IMR-90 (cell line): ENCODE results near the gene PAK4. TPM values are rescaled to one million over a fixed set of nuclear protein-coding genes. Genes with fewer than 3 reads are reported as not detected.

ENCODE experiments used
- ATAC-seq: fragments of 200-7000 bp; cut with Tn5 transposase; 2 replicates; pipeline ENCODE4 v1.9.1; 2020; ENCODE audit warnings: low read depth, mild to moderate bottlenecking, moderate library complexity
- BruUV-seq: library from RNA; stranded (reverse); fragments of 400-500 nt; replicated peaks from 2 replicates; lab custom pipeline; 2021; lab: Mats Ljungman, UMichigan
- CTCF ChIA-PET: fragments of 300-600 bp; formaldehyde crosslinking; extraction: SDS; loops from one replicate; lab custom pipeline; 2021; ENCODE audit warnings: antibody characterized with exemption; lab: Yijun Ruan, JAX
- POLR2A ChIA-PET: fragments of 300-600 bp; sonication (Branson Sonifier 250); formaldehyde crosslinking; loops from one replicate; lab custom pipeline; 2022; ENCODE audit warnings: antibody characterized with exemption; ENCODE audit not compliant: unreplicated experiment; lab: Charles Lee
- DNase-seq: peaks from one replicate; pipeline ENCODE4 v3.0.0; 2013
- H2AFZ ChIP-seq: replicated peaks from 2 replicates; pipeline ENCODE3; 2013; ENCODE audit warnings: low read length, mild to moderate bottlenecking; ENCODE audit not compliant: poor library complexity
- H2AK5ac ChIP-seq: 2 replicates; pipeline ENCODE4 v1.6.1; 2013; ENCODE audit warnings: low read depth, low read length, inconsistent platforms
- H2AK9ac ChIP-seq: replicated peaks from 2 replicates; pipeline ENCODE3; 2013; ENCODE audit warnings: mild to moderate bottlenecking, low read depth, low read length, moderate library complexity; ENCODE audit not compliant: poor library complexity
- H2BK120ac ChIP-seq: 2 replicates; pipeline ENCODE4 v1.6.1; 2013; ENCODE audit warnings: low read depth, low read length, inconsistent platforms
- H2BK15ac ChIP-seq: 3 replicates; pipeline ENCODE4 v1.6.1; 2013; ENCODE audit warnings: low read depth, low read length, inconsistent platforms
- H2BK20ac ChIP-seq: 2 replicates; pipeline ENCODE4 v1.6.1; 2013; ENCODE audit warnings: low read depth, mild to moderate bottlenecking, inconsistent platforms, low read length, moderate library complexity
- H2BK5ac ChIP-seq: 2 replicates; pipeline ENCODE4 v1.6.1; 2013; ENCODE audit warnings: mild to moderate bottlenecking, low read depth, low read length, inconsistent platforms; ENCODE audit not compliant: poor library complexity, severe bottlenecking
- H3K14ac ChIP-seq: replicated peaks from 2 replicates; pipeline ENCODE4 v1.6.1; 2013; ENCODE audit warnings: low read depth, low read length, inconsistent platforms
- H3K18ac ChIP-seq: 2 replicates; pipeline ENCODE4 v1.6.1; 2013; ENCODE audit warnings: low read depth, low read length, control low read depth
- H3K23ac ChIP-seq: 2 replicates; pipeline ENCODE4 v1.6.1; 2013; ENCODE audit warnings: low read depth, low read length, inconsistent platforms
- H3K27ac ChIP-seq: 2 replicates; pipeline ENCODE4 v1.5.1; 2013; ENCODE audit warnings: mild to moderate bottlenecking, control low read depth, low read length; ENCODE audit not compliant: insufficient read depth
- H3K27me3 ChIP-seq: 2 replicates; pipeline ENCODE4 v1.6.1; 2013; ENCODE audit warnings: low read length; ENCODE audit not compliant: control insufficient read depth, insufficient read depth
- H3K36me3 ChIP-seq: 2 replicates; pipeline ENCODE4 v1.6.1; 2013; ENCODE audit warnings: low read length, mixed read lengths; ENCODE audit not compliant: control insufficient read depth, insufficient read depth
- H3K4ac ChIP-seq: 2 replicates; pipeline ENCODE4 v1.6.1; 2013; ENCODE audit warnings: low read depth, low read length, inconsistent platforms
- H3K4me1 ChIP-seq: 2 replicates; pipeline ENCODE4 v1.6.1; 2013; ENCODE audit warnings: low read length, mixed read lengths; ENCODE audit not compliant: control insufficient read depth, insufficient read depth
- H3K4me2 ChIP-seq: 2 replicates; pipeline ENCODE4 v1.6.1; 2013; ENCODE audit warnings: low read depth, mild to moderate bottlenecking, control low read depth, low read length, moderate library complexity
- H3K4me3 ChIP-seq: 2 replicates; pipeline ENCODE4 v1.5.1; 2013; ENCODE audit warnings: low read depth, mild to moderate bottlenecking, control low read depth, low read length, moderate library complexity; ENCODE audit not compliant: insufficient read depth
- H3K56ac ChIP-seq: 2 replicates; pipeline ENCODE4 v1.6.1; 2013; ENCODE audit warnings: low read length, inconsistent platforms; ENCODE audit not compliant: insufficient read depth; ENCODE audit errors: extremely low read depth
- H3K79me1 ChIP-seq, 2 experiments: 2 replicates each; pipeline ENCODE4 v1.6.1; 2013; ENCODE audit warnings: low read length in 2 of 2, inconsistent platforms in 1 of 2, low read depth in 1 of 2
- H3K9ac ChIP-seq: 2 replicates; pipeline ENCODE4 v1.6.1; 2013; ENCODE audit warnings: low read depth, low read length, control low read depth
- H3K9me1 ChIP-seq: 2 replicates; pipeline ENCODE4 v1.6.1; 2013; ENCODE audit warnings: low read length, inconsistent platforms; ENCODE audit not compliant: insufficient read depth
- H3K9me3 ChIP-seq: 2 replicates; pipeline ENCODE4 v1.6.1; 2013; ENCODE audit warnings: low read length; ENCODE audit not compliant: control insufficient read depth, insufficient read depth
- H4K20me1 ChIP-seq: 2 replicates; pipeline ENCODE4 v1.6.1; 2013; ENCODE audit warnings: low read length, inconsistent platforms; ENCODE audit not compliant: insufficient read depth
- H4K5ac ChIP-seq: 2 replicates; pipeline ENCODE4 v1.6.1; 2013; ENCODE audit warnings: mild to moderate bottlenecking, low read depth, low read length, control low read depth
- H4K8ac ChIP-seq, 2 experiments: 2 replicates each; pipeline ENCODE4 v1.6.1; 2013; ENCODE audit warnings: low read depth in 2 of 2, low read length in 2 of 2, control low read depth in 1 of 2, inconsistent platforms in 1 of 2
- H4K91ac ChIP-seq: 2 replicates; pipeline ENCODE4 v1.6.1; 2013; ENCODE audit warnings: low read depth, low read length, inconsistent platforms; ENCODE audit not compliant: insufficient read depth
- BHLHE40 ChIP-seq: fragments of 150-350 bp; IDR thresholded peaks from 2 replicates; pipeline ENCODE4 v1.6.1; 2016; ENCODE audit warnings: mild to moderate bottlenecking, low read depth, low read length
- CHD1 ChIP-seq: IDR thresholded peaks from 2 replicates; pipeline ENCODE4 v1.6.1; 2012; ENCODE audit warnings: low read depth, low read length, improper control_type of control experiment
- MAFK ChIP-seq: IDR thresholded peaks from 2 replicates; pipeline ENCODE4 v1.6.1; 2012; ENCODE audit warnings: low read depth, low read length, improper control_type of control experiment
- NFE2L2 ChIP-seq: fragments of 150-350 bp; IDR thresholded peaks from 2 replicates; pipeline ENCODE4 v1.6.1; 2016; ENCODE audit warnings: low read depth, mild to moderate bottlenecking, low read length
- POLR2A ChIP-seq: IDR thresholded peaks from 2 replicates; pipeline ENCODE4 v1.6.1; 2012; ENCODE audit warnings: mild to moderate bottlenecking, low read depth, low read length
- RAD21 ChIP-seq: IDR thresholded peaks from 2 replicates; pipeline ENCODE4 v1.6.1; 2012; ENCODE audit warnings: low read length, improper control_type of control experiment
- RFX5 ChIP-seq: IDR thresholded peaks from 2 replicates; pipeline ENCODE4 v1.8.0; 2012; ENCODE audit warnings: low read depth, mild to moderate bottlenecking, low read length, moderate library complexity
- SMC3 ChIP-seq: fragments of 150-350 bp; IDR thresholded peaks from 2 replicates; pipeline ENCODE4 v1.6.1; 2016; ENCODE audit warnings: low read depth, mild to moderate bottlenecking, antibody characterized with exemption, low read length, moderate library complexity
- WGBS, 2 experiments: methylation state at CpG; one replicate each; pipeline versions ENCODE4 v1.1.5 to v1.1.7; 2013; ENCODE audit warnings: missing lambda C conversion rate in 2 of 2; ENCODE audit not compliant: insufficient read length in 1 of 2; ENCODE audit errors: extremely low coverage in 2 of 2; 5-methylcytosine and 5-hydroxymethylcytosine counted together
- dilution Hi-C: fragments of 300-500 bp; cut with HindIII; formaldehyde crosslinking; loops from one replicate; pipeline ENCODE4 v1.14.3; 2018; ENCODE audit warnings: low sequenced_read_pairs; ENCODE audit not compliant: unreplicated experiment
- in situ Hi-C: fragments of 300-500 bp; cut with MboI; formaldehyde crosslinking; loops from 3 replicates; pipeline ENCODE4 v1.14.3; 2019; ENCODE audit warnings: low sequenced_read_pairs, inconsistent platforms, mixed read lengths
- intact Hi-C: fragments of 100-400 bp; cut with micrococcal nuclease; formaldehyde crosslinking; loops from 2 replicates; pipeline ENCODE4 v1.10.0; 2022
- polyA plus RNA-seq, 3 experiments: library from polyadenylated mRNA; depleted of rRNA; stranded (reverse); fragments of >200 nt; gene quantifications; 2 replicates each; pipeline ENCODE4 v1.2.3, GENCODE V29; 2012; ENCODE audit warnings: low replicate concordance in 1 of 3
- total RNA-seq: library from RNA; depleted of rRNA; stranded (reverse); fragments of >200 nt; gene quantifications from 2 replicates; pipeline ENCODE4 v1.2.3, GENCODE V29; 2012

Gene PAK4
- total and polyA plus RNA-seq, 2 of the 4 experiments (the other 2 are of a cell fraction) = 2.0 to 27.2 TPM

DNA sequence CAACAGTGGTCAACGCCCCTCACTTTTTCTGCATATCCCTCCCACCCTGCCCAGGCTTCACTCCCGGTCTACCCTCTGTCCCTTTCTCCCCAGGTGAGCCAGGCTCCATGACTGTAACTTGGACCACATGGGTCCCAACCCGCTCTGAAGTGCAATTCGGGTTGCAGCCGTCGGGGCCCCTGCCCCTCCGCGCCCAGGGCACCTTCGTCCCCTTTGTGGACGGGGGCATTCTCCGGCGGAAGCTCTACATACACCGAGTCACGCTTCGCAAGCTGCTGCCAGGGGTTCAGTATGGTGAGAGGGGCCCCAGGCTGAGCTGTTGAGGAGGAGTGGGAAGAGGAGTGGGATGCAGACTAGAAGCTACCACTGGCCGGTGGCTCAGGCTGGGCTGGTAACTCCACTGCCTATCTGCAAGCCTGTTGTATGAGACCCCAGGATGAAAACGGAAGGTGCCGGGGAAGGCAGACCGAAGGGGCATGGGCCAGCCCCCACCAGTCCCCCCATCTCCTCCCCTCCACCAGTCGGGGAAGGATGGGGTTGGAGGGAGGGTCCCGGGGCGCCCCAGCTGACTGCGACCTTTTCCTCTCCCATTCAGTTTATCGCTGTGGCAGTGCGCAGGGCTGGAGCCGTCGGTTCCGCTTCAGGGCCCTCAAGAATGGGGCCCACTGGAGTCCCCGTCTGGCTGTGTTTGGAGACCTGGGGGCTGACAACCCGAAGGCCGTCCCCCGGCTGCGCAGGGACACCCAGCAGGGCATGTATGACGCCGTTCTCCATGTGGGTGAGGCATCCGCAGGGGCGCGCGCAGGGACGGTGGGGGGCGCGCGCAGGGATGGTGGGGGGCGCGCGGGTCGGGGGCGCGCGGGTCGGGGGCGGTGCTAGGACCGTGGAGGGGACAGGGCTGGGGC is 27.0 kb upstream of the PAK4 start:
- dilution Hi-C loops (no loop called here), in situ Hi-C loops (no loop called here), intact Hi-C loops (no loop called here)
- Histone ChIP-seq H3K27me3 (peaks cover 17% of the 10 kb centered on the region), H3K18ac (no peak overlapping the region), H3K14ac (no peak overlapping the region), H3K56ac (no peak overlapping the region), H4K5ac (no peak overlapping the region), H3K27ac (no peak overlapping the region), H3K23ac (no peak overlapping the region), H3K9me3 (no peaks in the 10 kb centered on the region), H3K4me3 (no peak overlapping the region), H3K4me2 (no peak overlapping the region; the same call in 1 of the 2 replicates), H2BK15ac (no peak overlapping the region), H2BK120ac (no peak overlapping the region), H3K9me1 (no peaks in the 10 kb centered on the region), H2BK20ac (no peak overlapping the region), H3K4ac (no peak overlapping the region), H3K9ac (no peak overlapping the region), H3K4me1 (no peaks in the 10 kb centered on the region), H4K91ac (no peak overlapping the region), H3K79me1 (no peaks in the 10 kb centered on the region), H3K36me3 (no peaks in the 10 kb centered on the region), H2BK5ac (no peak overlapping the region), H2AK5ac (no peak overlapping the region), H4K8ac (no peak overlapping the region), H2AFZ (no peak overlapping the region), H4K20me1 (no peaks in the 10 kb centered on the region), H2AK9ac (no peak overlapping the region)
- no peak for TF ChIP-seq NFE2L2
- TF ChIP-seq BHLHE40 = no peak
- no peak for TF ChIP-seq RAD21
- no peak for TF ChIP-seq CHD1
- no peak for TF ChIP-seq MAFK
- TF ChIP-seq SMC3 = no peak
- TF ChIP-seq POLR2A = no peak
- TF ChIP-seq RFX5 = no peak
- ChIA-PET POLR2A (no interaction called here), CTCF (no interaction called here)
- ATAC-seq = no peak
- 47% methylated on average over 10 of the region's 53 CpGs; no CpG with 5 or more reads in 1 of the 2 experiments for WGBS, 2 experiments
- BruUV-seq = no TSS peak
- no peak for DNase-seq
